ENCODE data around the gene CTNNAL1. TPM values are rescaled to one million over a fixed set of nuclear protein-coding genes. Genes with fewer than 3 reads are reported as not detected.
A peak's percentile ranks its signal among the peaks of the same experiment; 100 is the strongest.

CTNNAL1 gene
- polyA plus RNA-seq, 1 donor from 2014 or later: 24.7 TPM

DNA sequence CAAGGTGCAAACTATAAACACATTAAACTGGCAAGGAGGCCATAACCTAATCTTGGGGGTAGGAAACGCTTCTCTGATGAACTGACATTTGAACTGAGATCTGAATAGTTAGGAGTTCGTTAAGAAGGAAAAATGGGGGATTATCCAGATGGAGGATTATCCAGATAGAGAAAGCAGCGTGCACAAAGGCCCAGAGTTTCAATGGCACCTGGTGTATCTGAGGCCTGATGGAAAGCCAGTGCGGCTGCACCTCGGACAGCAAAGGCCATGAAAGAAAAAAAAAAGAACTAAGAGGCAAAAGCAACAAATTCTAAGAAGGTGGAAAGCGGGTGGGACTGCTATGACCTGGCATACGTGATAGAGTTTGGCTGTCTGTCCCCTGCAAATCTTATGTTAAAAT, 13.0 kb upstream of the CTNNAL1 start:
- Histone ChIP-seq H2AFZ (ENCODE audit: low read depth, low read length) (no peak overlapping the region), H3K27ac (ENCODE audit: low read length) (no peak overlapping the region)

DNA sequence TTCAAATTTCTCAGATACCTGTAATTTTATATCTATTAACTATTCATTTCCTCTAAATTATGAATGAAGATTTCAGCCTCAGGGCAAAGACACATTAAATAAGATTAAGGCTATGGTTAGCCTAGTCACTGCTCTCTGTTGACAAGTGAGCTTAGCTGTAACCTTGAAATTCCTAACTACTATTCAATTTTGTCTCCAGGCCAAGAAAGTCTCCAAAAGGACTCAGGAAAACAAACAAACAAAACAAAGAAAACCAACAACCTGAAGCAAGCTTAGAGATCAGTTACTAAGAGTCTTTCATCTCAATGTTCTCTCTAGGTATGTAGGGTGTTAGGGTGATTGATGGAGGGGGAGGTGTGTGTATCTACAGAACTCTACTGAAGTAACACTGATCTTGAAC, 9.6 kb upstream of the CTNNAL1 start:
- no peak overlapping the region for H2AFZ ChIP-seq (ENCODE audit: low read depth, low read length)
- no peaks in the 10 kb centered on the region for H3K79me2 ChIP-seq (replicated peaks; ENCODE audit: insufficient read depth, low read length)
- H3K27ac ChIP-seq (ENCODE audit: low read length): no peak overlapping the region
- no peak for TF ChIP-seq EZH2 (IDR thresholded peaks at IDR 0.05; ENCODE audit: borderline replicate concordance, insufficient read depth, low read length, poor library complexity, severe bottlenecking)
- TF ChIP-seq, protein P1, sequence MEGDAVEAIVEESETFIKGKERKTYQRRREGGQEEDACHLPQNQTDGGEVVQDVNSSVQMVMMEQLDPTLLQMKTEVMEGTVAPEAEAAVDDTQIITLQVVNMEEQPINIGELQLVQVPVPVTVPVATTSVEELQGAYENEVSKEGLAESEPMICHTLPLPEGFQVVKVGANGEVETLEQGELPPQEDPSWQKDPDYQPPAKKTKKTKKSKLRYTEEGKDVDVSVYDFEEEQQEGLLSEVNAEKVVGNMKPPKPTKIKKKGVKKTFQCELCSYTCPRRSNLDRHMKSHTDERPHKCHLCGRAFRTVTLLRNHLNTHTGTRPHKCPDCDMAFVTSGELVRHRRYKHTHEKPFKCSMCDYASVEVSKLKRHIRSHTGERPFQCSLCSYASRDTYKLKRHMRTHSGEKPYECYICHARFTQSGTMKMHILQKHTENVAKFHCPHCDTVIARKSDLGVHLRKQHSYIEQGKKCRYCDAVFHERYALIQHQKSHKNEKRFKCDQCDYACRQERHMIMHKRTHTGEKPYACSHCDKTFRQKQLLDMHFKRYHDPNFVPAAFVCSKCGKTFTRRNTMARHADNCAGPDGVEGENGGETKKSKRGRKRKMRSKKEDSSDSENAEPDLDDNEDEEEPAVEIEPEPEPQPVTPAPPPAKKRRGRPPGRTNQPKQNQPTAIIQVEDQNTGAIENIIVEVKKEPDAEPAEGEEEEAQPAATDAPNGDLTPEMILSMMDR (IDR thresholded peaks at IDR 0.05; ENCODE audit: poor library complexity, severe bottlenecking): no peak
- no peak for TF ChIP-seq EP300 (conservative IDR thresholded peaks at IDR 0.05; ENCODE audit: poor library complexity, severe bottlenecking)
- no peak for TF ChIP-seq SMC3 (conservative IDR thresholded peaks at IDR 0.05; ENCODE audit: poor library complexity)
- no peak for TF ChIP-seq RAD21 (conservative IDR thresholded peaks at IDR 0.05)
- no peak for TF ChIP-seq POLR2AphosphoS5 (IDR thresholded peaks at IDR 0.05)
- H3K36me3 ChIP-seq (ENCODE audit: insufficient read depth, low read length): peaks cover under 1% of the 10 kb centered on the region
- no peaks in the 10 kb centered on the region for H3F3A ChIP-seq (ENCODE audit: insufficient read depth, low read length, poor library complexity, severe bottlenecking)
- H3K9me2 ChIP-seq (ENCODE audit: insufficient read depth, low read length): no peaks in the 10 kb centered on the region
- no peaks in the 10 kb centered on the region for H4K20me1 ChIP-seq (ENCODE audit: insufficient read depth)
- no peaks in the 10 kb centered on the region for H3K9me3 ChIP-seq (ENCODE audit: low read length)
- no peak overlapping the region for H3K9ac ChIP-seq (ENCODE audit: low read length)
- no peak overlapping the region for H3K4me3 ChIP-seq (ENCODE audit: low read length)
- peak overlapping the region; percentile 15 for H3K4me2 ChIP-seq (ENCODE audit: low read length)
- H3K27me3 ChIP-seq (ENCODE audit: insufficient read depth, low read depth, low read length): no peaks in the 10 kb centered on the region

More for the DNA sequence above, 13.0 kb upstream of the CTNNAL1 start:
- H3K79me2 ChIP-seq (replicated peaks; ENCODE audit: insufficient read depth, low read length): no peaks in the 10 kb centered on the region
- no peak overlapping the region for H3K9ac ChIP-seq (ENCODE audit: low read length)
- no peaks in the 10 kb centered on the region for H3K36me3 ChIP-seq (ENCODE audit: insufficient read depth, low read length)
- no peaks in the 10 kb centered on the region for H3K27me3 ChIP-seq (ENCODE audit: insufficient read depth, low read depth, low read length)
- no peak overlapping the region for H3K4me2 ChIP-seq (ENCODE audit: low read length)
- TF ChIP-seq POLR2AphosphoS5 (IDR thresholded peaks at IDR 0.05): no peak
- no peak for TF ChIP-seq MXI1 (conservative IDR thresholded peaks at IDR 0.05; ENCODE audit: poor library complexity, severe bottlenecking)
- no peak for TF ChIP-seq EP300 (conservative IDR thresholded peaks at IDR 0.05; ENCODE audit: poor library complexity, severe bottlenecking)
- no peak for TF ChIP-seq SMC3 (conservative IDR thresholded peaks at IDR 0.05; ENCODE audit: poor library complexity)
- TF ChIP-seq, protein P2, sequence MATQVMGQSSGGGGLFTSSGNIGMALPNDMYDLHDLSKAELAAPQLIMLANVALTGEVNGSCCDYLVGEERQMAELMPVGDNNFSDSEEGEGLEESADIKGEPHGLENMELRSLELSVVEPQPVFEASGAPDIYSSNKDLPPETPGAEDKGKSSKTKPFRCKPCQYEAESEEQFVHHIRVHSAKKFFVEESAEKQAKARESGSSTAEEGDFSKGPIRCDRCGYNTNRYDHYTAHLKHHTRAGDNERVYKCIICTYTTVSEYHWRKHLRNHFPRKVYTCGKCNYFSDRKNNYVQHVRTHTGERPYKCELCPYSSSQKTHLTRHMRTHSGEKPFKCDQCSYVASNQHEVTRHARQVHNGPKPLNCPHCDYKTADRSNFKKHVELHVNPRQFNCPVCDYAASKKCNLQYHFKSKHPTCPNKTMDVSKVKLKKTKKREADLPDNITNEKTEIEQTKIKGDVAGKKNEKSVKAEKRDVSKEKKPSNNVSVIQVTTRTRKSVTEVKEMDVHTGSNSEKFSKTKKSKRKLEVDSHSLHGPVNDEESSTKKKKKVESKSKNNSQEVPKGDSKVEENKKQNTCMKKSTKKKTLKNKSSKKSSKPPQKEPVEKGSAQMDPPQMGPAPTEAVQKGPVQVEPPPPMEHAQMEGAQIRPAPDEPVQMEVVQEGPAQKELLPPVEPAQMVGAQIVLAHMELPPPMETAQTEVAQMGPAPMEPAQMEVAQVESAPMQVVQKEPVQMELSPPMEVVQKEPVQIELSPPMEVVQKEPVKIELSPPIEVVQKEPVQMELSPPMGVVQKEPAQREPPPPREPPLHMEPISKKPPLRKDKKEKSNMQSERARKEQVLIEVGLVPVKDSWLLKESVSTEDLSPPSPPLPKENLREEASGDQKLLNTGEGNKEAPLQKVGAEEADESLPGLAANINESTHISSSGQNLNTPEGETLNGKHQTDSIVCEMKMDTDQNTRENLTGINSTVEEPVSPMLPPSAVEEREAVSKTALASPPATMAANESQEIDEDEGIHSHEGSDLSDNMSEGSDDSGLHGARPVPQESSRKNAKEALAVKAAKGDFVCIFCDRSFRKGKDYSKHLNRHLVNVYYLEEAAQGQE (IDR thresholded peaks at IDR 0.05; ENCODE audit: borderline replicate concordance): no peak
- TF ChIP-seq TAF1 (IDR thresholded peaks at IDR 0.05; ENCODE audit: low read depth): no peak
- TF ChIP-seq RAD21 (conservative IDR thresholded peaks at IDR 0.05): no peak
- TF ChIP-seq, protein P1 (IDR thresholded peaks at IDR 0.05; ENCODE audit: poor library complexity, severe bottlenecking): no peak
- TF ChIP-seq EZH2 (IDR thresholded peaks at IDR 0.05; ENCODE audit: borderline replicate concordance, insufficient read depth, low read length, poor library complexity, severe bottlenecking): no peak
- no peaks in the 10 kb centered on the region for H3F3A ChIP-seq (ENCODE audit: insufficient read depth, low read length, poor library complexity, severe bottlenecking)
- no peaks in the 10 kb centered on the region for H3K9me2 ChIP-seq (ENCODE audit: insufficient read depth, low read length)
- H3K4me3 ChIP-seq (ENCODE audit: low read length): no peak overlapping the region
- H3K9me3 ChIP-seq (ENCODE audit: low read length): no peaks in the 10 kb centered on the region
- no peaks in the 10 kb centered on the region for H4K20me1 ChIP-seq (ENCODE audit: insufficient read depth)
